Mesenchymal stem cell (in vitro differentiated cells and primary cell): ENCODE measurements around the gene CD300LF.

ENCODE experiments used
- DNase-seq: peaks from one replicate; pipeline ENCODE4 v3.0.0-alpha.2; 2013
- H2AFZ ChIP-seq: one replicate; pipeline ENCODE4 v1.6.1; 2013; ENCODE audit warnings: low read depth, mild to moderate bottlenecking, control low read depth, inconsistent platforms, low read length, moderate library complexity
- H2AK5ac ChIP-seq: 2 replicates; pipeline ENCODE4 v1.6.1; 2013; ENCODE audit warnings: low read length, moderate library complexity, mild to moderate bottlenecking, inconsistent platforms; ENCODE audit not compliant: severe bottlenecking
- H2BK120ac ChIP-seq: one replicate; pipeline ENCODE4 v1.6.1; 2013; ENCODE audit warnings: low read depth, mild to moderate bottlenecking, inconsistent platforms, low read length, moderate library complexity
- H2BK12ac ChIP-seq, 2 experiments: one replicate each; pipeline ENCODE4 v1.6.1; 2013; ENCODE audit warnings: inconsistent platforms in 2 of 2, low read length in 2 of 2, mild to moderate bottlenecking in 2 of 2, moderate library complexity in 2 of 2, control low read depth in 1 of 2
- H2BK15ac ChIP-seq: one replicate; pipeline ENCODE4 v1.6.1; 2013; ENCODE audit warnings: mild to moderate bottlenecking, low read depth, inconsistent platforms; ENCODE audit not compliant: poor library complexity, severe bottlenecking
- H2BK5ac ChIP-seq: 2 replicates; pipeline ENCODE4 v1.6.1; 2013; ENCODE audit warnings: low read depth, mild to moderate bottlenecking, low read length, control low read depth, inconsistent platforms; ENCODE audit not compliant: poor library complexity, severe bottlenecking
- H3K14ac ChIP-seq, 2 experiments: one replicate each; pipeline ENCODE4 v1.6.1; 2013; ENCODE audit warnings: inconsistent platforms in 2 of 2, low read length in 2 of 2, control low read depth in 1 of 2, mild to moderate bottlenecking in 1 of 2, moderate library complexity in 1 of 2
- H3K18ac ChIP-seq, 2 experiments: one replicate each; pipeline ENCODE4 v1.6.1; 2013; ENCODE audit warnings: inconsistent platforms in 2 of 2, low read length in 2 of 2, control low read depth in 1 of 2, low read depth in 1 of 2, mild to moderate bottlenecking in 1 of 2
- H3K23ac ChIP-seq, 2 experiments: one replicate each; pipeline ENCODE4 v1.6.1; 2013; ENCODE audit warnings: inconsistent platforms in 2 of 2, low read length in 2 of 2, mild to moderate bottlenecking in 2 of 2, moderate library complexity in 2 of 2, control low read depth in 1 of 2
- H3K27ac ChIP-seq: 2 replicates; pipeline ENCODE4 v1.5.1; 2013; ENCODE audit warnings: mild to moderate bottlenecking, moderate library complexity, low read length, control low read depth, inconsistent platforms; ENCODE audit not compliant: poor library complexity, severe bottlenecking
- H3K27me3 ChIP-seq, 2 experiments: 2 replicates each; pipeline versions ENCODE4 v1.6.1 to v1.7.0; 2013; ENCODE audit warnings: low read length in 2 of 2, mild to moderate bottlenecking in 2 of 2, moderate library complexity in 2 of 2, control low read depth in 1 of 2, inconsistent platforms in 1 of 2; ENCODE audit not compliant: control insufficient read depth in 1 of 2, insufficient read depth in 1 of 2
- H3K36me3 ChIP-seq, 2 experiments: 2 replicates each; pipeline versions ENCODE4 v1.6.1 to v1.7.0; 2013; ENCODE audit warnings: low read length in 2 of 2, control low read depth in 1 of 2, inconsistent platforms in 1 of 2, low read depth in 1 of 2, mild to moderate bottlenecking in 1 of 2; ENCODE audit not compliant: insufficient read depth in 2 of 2, control insufficient read depth in 1 of 2
- H3K4ac ChIP-seq, 2 experiments: one replicate each; pipeline ENCODE4 v1.6.1; 2013; ENCODE audit warnings: inconsistent platforms in 2 of 2, low read length in 2 of 2, mild to moderate bottlenecking in 2 of 2, moderate library complexity in 2 of 2, control low read depth in 1 of 2, low read depth in 1 of 2
- H3K4me1 ChIP-seq: 2 replicates; pipeline ENCODE4 v1.6.1; 2013; ENCODE audit warnings: low read depth, low read length, control low read depth; ENCODE audit not compliant: control insufficient read depth, insufficient read depth
- H3K4me2 ChIP-seq: 2 replicates; pipeline ENCODE4 v1.6.1; 2013; ENCODE audit warnings: low read length, mild to moderate bottlenecking, inconsistent platforms; ENCODE audit not compliant: poor library complexity, severe bottlenecking
- H3K4me3 ChIP-seq, 2 experiments: 2 replicates each; pipeline versions ENCODE4 v1.5.1 to v1.7.0; 2013; ENCODE audit warnings: low read length in 2 of 2, mild to moderate bottlenecking in 2 of 2, control low read depth in 1 of 2, low read depth in 1 of 2; ENCODE audit not compliant: insufficient read depth in 1 of 2
- H3K79me1 ChIP-seq: replicated peaks from 2 replicates; pipeline ENCODE4 v1.6.1; 2013; ENCODE audit warnings: mild to moderate bottlenecking, control low read depth, low read length, inconsistent platforms; ENCODE audit not compliant: poor library complexity, severe bottlenecking
- H3K9ac ChIP-seq: 2 replicates; pipeline ENCODE4 v1.7.0; 2013; ENCODE audit warnings: mild to moderate bottlenecking, low read length, moderate library complexity
- H3K9me3 ChIP-seq: 2 replicates; pipeline ENCODE4 v1.7.0; 2013; ENCODE audit warnings: mild to moderate bottlenecking, low read length; ENCODE audit not compliant: control insufficient read depth
- H4K8ac ChIP-seq: one replicate; pipeline ENCODE4 v1.6.1; 2013; ENCODE audit warnings: inconsistent platforms, mild to moderate bottlenecking, low read length, moderate library complexity
- H4K91ac ChIP-seq: one replicate; pipeline ENCODE4 v1.6.1; 2013; ENCODE audit warnings: mild to moderate bottlenecking, low read length, inconsistent platforms
- WGBS: methylation state at CpG from one replicate; pipeline ENCODE4 v1.1.7; 2013; ENCODE audit warnings: mixed read lengths; 5-methylcytosine and 5-hydroxymethylcytosine counted together

The CD300LF gene

DNA sequence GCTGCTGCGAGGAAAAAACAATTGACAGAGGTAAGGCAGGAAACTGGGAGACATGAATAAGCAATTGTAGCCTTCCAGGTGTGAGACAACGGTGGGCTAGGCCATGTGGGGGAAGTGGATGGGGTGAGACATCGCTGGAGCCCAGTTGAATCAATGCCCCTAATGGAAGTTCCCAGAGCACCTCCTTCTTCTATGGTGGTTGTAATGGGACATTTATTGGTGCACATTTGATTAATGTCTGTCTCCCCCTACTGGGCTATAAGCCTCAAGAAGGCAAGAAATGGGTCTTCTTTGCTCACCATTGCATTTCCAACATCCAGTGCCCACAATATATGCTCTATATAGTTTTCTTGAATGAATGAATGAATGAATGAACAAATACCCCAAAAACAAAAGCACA is 66.5 kb downstream of the CD300LF start:
- H2BK5ac ChIP-seq = no peak overlapping the region
- no peak overlapping the region for H3K4me3 ChIP-seq
- no peak overlapping the region for H2BK15ac ChIP-seq
- H2AFZ ChIP-seq = no peak overlapping the region
- no peaks in the 10 kb centered on the region for H3K4me1 ChIP-seq
- H3K27ac ChIP-seq = no peak overlapping the region
- no peak overlapping the region for H3K14ac ChIP-seq
- H3K4ac ChIP-seq = no peak overlapping the region
- H3K79me1 ChIP-seq = no peaks in the 10 kb centered on the region
- no peak overlapping the region for H3K18ac ChIP-seq
- WGBS = 65% methylated on average over 3 of the region's 3 CpGs
- H3K36me3 ChIP-seq = no peaks in the 10 kb centered on the region
- no peak overlapping the region for H4K91ac ChIP-seq
- H4K8ac ChIP-seq = no peak overlapping the region
- DNase-seq = no peak
- H3K9me3 ChIP-seq = no peaks in the 10 kb centered on the region
- no peak overlapping the region for H2AK5ac ChIP-seq
- no peak overlapping the region for H2BK120ac ChIP-seq
- no peak overlapping the region for H3K23ac ChIP-seq
- peaks cover 33 to 76% of the 10 kb centered on the region in 2 experiments for H3K27me3 ChIP-seq
- no peak overlapping the region for H3K4me2 ChIP-seq
- H2BK12ac ChIP-seq = no peak overlapping the region
- H3K9ac ChIP-seq = no peak overlapping the region

DNA sequence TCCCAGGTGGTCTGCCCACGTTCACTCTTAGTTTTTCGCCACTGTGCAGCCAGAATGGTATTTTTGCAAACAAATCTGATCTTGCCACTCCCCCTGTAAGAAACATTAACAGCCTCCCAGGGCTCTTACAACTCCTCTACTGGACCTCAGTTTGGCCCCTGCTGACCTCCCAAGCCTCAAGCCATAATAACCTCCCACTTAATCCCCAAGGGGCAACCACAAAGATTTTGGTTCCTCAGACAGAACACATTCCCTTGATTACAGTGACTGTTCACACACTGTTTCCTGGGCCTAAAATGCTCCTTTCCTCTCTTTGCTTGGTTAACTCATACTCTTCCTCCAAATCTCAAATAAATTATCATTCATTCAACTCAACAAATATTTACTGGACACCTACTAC is 67.7 kb downstream of the CD300LF start:
- Histone ChIP-seq H3K18ac (no peak overlapping the region), H3K27ac (no peak overlapping the region), H3K4ac (no peak overlapping the region), H3K79me1 (no peaks in the 10 kb centered on the region), H2BK120ac (no peak overlapping the region), H4K91ac (no peak overlapping the region), H3K23ac (no peak overlapping the region), H3K9me3 (no peaks in the 10 kb centered on the region), H3K27me3 (peaks cover 29 to 73% of the 10 kb centered on the region in 2 experiments), H2BK5ac (no peak overlapping the region), H3K4me1 (no peaks in the 10 kb centered on the region), H2AK5ac (no peak overlapping the region), H2BK15ac (no peak overlapping the region), H2AFZ (no peak overlapping the region), H3K9ac (no peak overlapping the region), H3K4me3 (no peak overlapping the region), H4K8ac (no peak overlapping the region), H3K14ac (no peak overlapping the region), H3K4me2 (no peak overlapping the region), H3K36me3 (no peaks in the 10 kb centered on the region), H2BK12ac (no peak overlapping the region)
- no peak for DNase-seq
- 74% methylated on average over 2 of the region's 2 CpGs for WGBS

DNA sequence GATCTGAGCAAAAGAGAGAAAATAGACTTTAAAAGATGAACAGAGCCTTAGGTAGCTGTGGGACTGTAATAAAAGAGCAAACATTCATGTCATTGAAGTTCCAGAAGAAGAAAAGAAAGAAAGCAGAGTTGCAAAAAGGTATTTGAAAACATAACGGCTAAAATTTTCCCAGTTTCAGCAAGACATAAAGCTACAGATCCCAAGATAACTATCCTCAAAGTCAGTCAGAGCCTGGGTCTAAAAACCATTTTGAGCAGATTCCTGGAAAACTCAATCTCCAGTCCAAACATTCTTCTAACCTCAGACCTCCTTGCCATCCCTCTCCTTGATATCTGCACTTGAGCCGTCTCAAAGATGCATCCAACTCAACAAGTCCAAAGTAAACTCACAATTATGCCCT is 68.3 kb downstream of the CD300LF start:
- DNase-seq = no peak
- Histone ChIP-seq H3K27me3 (peaks cover 29 to 73% of the 10 kb centered on the region in 2 experiments), H2BK120ac (no peak overlapping the region), H3K9me3 (no peaks in the 10 kb centered on the region), H3K36me3 (no peaks in the 10 kb centered on the region), H3K14ac (no peak overlapping the region), H3K4me1 (no peaks in the 10 kb centered on the region), H3K4me2 (no peak overlapping the region), H2BK15ac (no peak overlapping the region), H2BK5ac (no peak overlapping the region), H3K27ac (no peak overlapping the region), H3K4me3 (no peak overlapping the region), H4K91ac (no peak overlapping the region), H2BK12ac (no peak overlapping the region), H3K79me1 (no peaks in the 10 kb centered on the region), H3K9ac (no peak overlapping the region), H3K23ac (no peak overlapping the region), H2AK5ac (no peak overlapping the region), H2AFZ (no peak overlapping the region), H4K8ac (no peak overlapping the region), H3K18ac (no peak overlapping the region), H3K4ac (no peak overlapping the region)
- WGBS = 87% methylated on average over 2 of the region's 2 CpGs
